Neural progenitor cell (in vitro differentiated cells): Measurements from ENCODE around the gene ATP6V1B1. TPM values are rescaled to one million over a fixed set of nuclear protein-coding genes. Genes with fewer than 3 reads are reported as not detected.
A peak's percentile ranks its signal among the peaks of the same experiment; 100 is the strongest.

Source experiments
- DNase-seq: peaks from one replicate; pipeline ENCODE4 v3.0.0-alpha.2; 2016; ENCODE audit warnings: low spot score
- H2AFZ ChIP-seq: fragments of 200-600 bp; sonication (generic); replicated peaks from 2 replicates; pipeline ENCODE4 v1.6.1; 2016; ENCODE audit warnings: antibody characterized with exemption
- H3F3A ChIP-seq: fragments of 200-600 bp; sonication (generic); 2 replicates; pipeline ENCODE4 v1.6.1; 2016; ENCODE audit warnings: antibody characterized with exemption, low read depth
- H3K27ac ChIP-seq: fragments of 200-600 bp; sonication (generic); 2 replicates; pipeline ENCODE4 v1.5.1; 2016; ENCODE audit warnings: mild to moderate bottlenecking
- H3K27me3 ChIP-seq: fragments of 200-600 bp; sonication (generic); 2 replicates; pipeline ENCODE4 v1.6.1; 2016; ENCODE audit warnings: mild to moderate bottlenecking, moderate library complexity
- H3K36me3 ChIP-seq: fragments of 200-600 bp; sonication (generic); 2 replicates; pipeline ENCODE4 v1.5.1; 2016
- H3K4me1 ChIP-seq: fragments of 200-600 bp; sonication (generic); 2 replicates; pipeline ENCODE4 v1.6.1; 2016; ENCODE audit warnings: mixed run types
- H3K4me2 ChIP-seq: fragments of 200-600 bp; sonication (generic); 2 replicates; pipeline ENCODE4 v1.6.1; 2016
- H3K4me3 ChIP-seq: fragments of 200-600 bp; sonication (generic); 2 replicates; pipeline ENCODE4 v1.5.1; 2016
- H3K79me2 ChIP-seq: fragments of 200-600 bp; sonication (generic); 2 replicates; pipeline ENCODE4 v1.6.1; 2016; ENCODE audit warnings: low read depth
- H3K9ac ChIP-seq: fragments of 200-600 bp; sonication (generic); 2 replicates; pipeline ENCODE4 v1.6.1; 2016
- H3K9me3 ChIP-seq: fragments of 200-600 bp; sonication (generic); 2 replicates; pipeline ENCODE4 v1.5.1; 2016; ENCODE audit warnings: low read depth
- H4K20me1 ChIP-seq: fragments of 200-600 bp; sonication (generic); 2 replicates; pipeline ENCODE4 v1.6.1; 2016; ENCODE audit warnings: low read depth
- H3K27ac Mint-ChIP-seq: 3 replicates; pipeline ENCODE4 v1.8.0; 2021; ENCODE audit warnings: mixed read lengths
- H3K27me3 Mint-ChIP-seq: 2 replicates; pipeline ENCODE4 v1.8.0; 2022; ENCODE audit warnings: low read depth, mild to moderate bottlenecking, inconsistent platforms, moderate library complexity, mixed read lengths; ENCODE audit not compliant: insufficient read depth
- H3K36me3 Mint-ChIP-seq: 3 replicates; pipeline ENCODE4 v1.8.0; 2021; ENCODE audit warnings: mixed read lengths
- H3K4me1 Mint-ChIP-seq: 3 replicates; pipeline ENCODE4 v1.8.0; 2021; ENCODE audit warnings: mixed read lengths
- H3K4me3 Mint-ChIP-seq: 3 replicates; pipeline ENCODE4 v1.8.0; 2021; ENCODE audit warnings: mild to moderate bottlenecking, moderate library complexity, mixed read lengths
- H3K9me3 Mint-ChIP-seq: 3 replicates; pipeline ENCODE4 v1.8.0; 2020; ENCODE audit warnings: mixed read lengths
- EZH2 ChIP-seq: fragments of 200-600 bp; sonication (generic); IDR thresholded peaks from 2 replicates; pipeline ENCODE4 v1.6.1; 2017; ENCODE audit warnings: antibody characterized with exemption, mild to moderate bottlenecking, moderate library complexity
- EZH2phosphoT487 ChIP-seq: fragments of 200-600 bp; sonication (generic); IDR thresholded peaks from 2 replicates; pipeline ENCODE4 v1.6.1; 2017; ENCODE audit warnings: antibody characterized with exemption
- total RNA-seq: library from RNA; depleted of rRNA; stranded (reverse); fragments of >200 nt; gene quantifications from 2 replicates; pipeline ENCODE4 v1.2.3, GENCODE V29; 2015; ENCODE audit warnings: low replicate concordance
- TF ChIP-seq, protein P1 (sequence below): fragments of 200-600 bp; sonication (generic); IDR thresholded peaks from 2 replicates; pipeline ENCODE4 v1.5.1; 2017; ENCODE audit warnings: antibody characterized with exemption, mild to moderate bottlenecking

Gene ATP6V1B1
- total RNA-seq, 1 donor from 2014 or later, result 1.1 TPM

DNA sequence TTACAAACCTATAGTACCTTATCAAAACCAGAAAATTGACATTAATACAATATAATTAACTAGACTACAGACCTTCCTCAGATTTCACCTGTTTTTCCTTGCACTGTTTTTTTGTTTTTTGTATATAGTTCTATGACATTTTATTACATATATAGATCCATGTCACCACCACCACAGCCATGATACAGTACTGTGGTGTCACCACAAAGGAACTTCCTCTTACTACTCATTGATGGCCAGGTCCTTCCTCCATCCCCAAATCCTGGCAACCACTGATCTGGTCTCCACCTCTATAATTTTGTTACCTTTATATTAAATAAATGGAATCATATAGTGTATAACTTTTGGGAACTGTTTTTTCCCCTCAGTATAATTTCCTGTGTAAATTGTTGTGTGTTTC, 19.4 kb upstream of the ATP6V1B1 start:
- Histone ChIP-seq H3K9ac (no peak overlapping the region), H3K27me3 (peaks cover 82% of the 10 kb centered on the region), H3F3A (no peaks in the 10 kb centered on the region), H4K20me1 (no peaks in the 10 kb centered on the region), H3K36me3 (no peaks in the 10 kb centered on the region), H3K27ac (no peak overlapping the region), H3K9me3 (no peaks in the 10 kb centered on the region), H3K79me2 (no peaks in the 10 kb centered on the region), H3K4me3 (no peak overlapping the region), H3K4me2 (no peak overlapping the region), H3K4me1 (no peaks in the 10 kb centered on the region), H2AFZ (no peak overlapping the region)
- peaks cover 18% of the 10 kb centered on the region for H3K27me3 Mint-ChIP-seq
- peaks cover 2% of the 10 kb centered on the region for H3K4me1 Mint-ChIP-seq
- DNase-seq, result no peak
- peaks cover 4% of the 10 kb centered on the region for H3K9me3 Mint-ChIP-seq
- H3K27ac Mint-ChIP-seq, result no peak overlapping the region
- TF ChIP-seq EZH2phosphoT487 (no peak), EZH2 (no peak)
- TF ChIP-seq, protein P1, sequence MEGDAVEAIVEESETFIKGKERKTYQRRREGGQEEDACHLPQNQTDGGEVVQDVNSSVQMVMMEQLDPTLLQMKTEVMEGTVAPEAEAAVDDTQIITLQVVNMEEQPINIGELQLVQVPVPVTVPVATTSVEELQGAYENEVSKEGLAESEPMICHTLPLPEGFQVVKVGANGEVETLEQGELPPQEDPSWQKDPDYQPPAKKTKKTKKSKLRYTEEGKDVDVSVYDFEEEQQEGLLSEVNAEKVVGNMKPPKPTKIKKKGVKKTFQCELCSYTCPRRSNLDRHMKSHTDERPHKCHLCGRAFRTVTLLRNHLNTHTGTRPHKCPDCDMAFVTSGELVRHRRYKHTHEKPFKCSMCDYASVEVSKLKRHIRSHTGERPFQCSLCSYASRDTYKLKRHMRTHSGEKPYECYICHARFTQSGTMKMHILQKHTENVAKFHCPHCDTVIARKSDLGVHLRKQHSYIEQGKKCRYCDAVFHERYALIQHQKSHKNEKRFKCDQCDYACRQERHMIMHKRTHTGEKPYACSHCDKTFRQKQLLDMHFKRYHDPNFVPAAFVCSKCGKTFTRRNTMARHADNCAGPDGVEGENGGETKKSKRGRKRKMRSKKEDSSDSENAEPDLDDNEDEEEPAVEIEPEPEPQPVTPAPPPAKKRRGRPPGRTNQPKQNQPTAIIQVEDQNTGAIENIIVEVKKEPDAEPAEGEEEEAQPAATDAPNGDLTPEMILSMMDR, result no peak
- no peaks in the 10 kb centered on the region for H3K36me3 Mint-ChIP-seq
- no peak overlapping the region for H3K4me3 Mint-ChIP-seq

DNA sequence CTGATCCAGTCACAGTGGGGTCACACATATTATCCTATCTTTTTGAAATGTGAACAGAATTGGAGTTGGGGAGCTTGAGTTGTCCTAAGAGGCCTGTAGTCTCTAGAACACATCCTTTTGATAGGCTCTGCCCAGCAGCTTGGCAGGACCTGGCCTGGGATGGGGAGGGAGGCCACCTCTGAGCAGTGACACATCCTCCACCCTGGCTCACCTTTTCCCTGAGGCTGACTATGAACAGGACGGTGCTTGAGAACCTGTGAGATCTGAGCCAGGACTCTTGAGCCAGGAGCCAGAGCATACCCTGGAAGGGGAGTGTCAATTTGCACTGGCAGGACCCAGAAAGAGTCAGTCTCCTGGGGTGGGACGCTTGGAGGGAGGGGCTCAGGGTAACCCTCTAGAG, 17.7 kb upstream of the ATP6V1B1 start:
- no peak overlapping the region for H3K4me2 ChIP-seq
- H3K9me3 ChIP-seq, result no peaks in the 10 kb centered on the region
- H3K79me2 ChIP-seq, result no peaks in the 10 kb centered on the region
- no peak overlapping the region for H3K4me3 Mint-ChIP-seq
- H2AFZ ChIP-seq, result no peak overlapping the region
- no peaks in the 10 kb centered on the region for H3F3A ChIP-seq
- no peak overlapping the region for H3K27ac Mint-ChIP-seq
- H3K36me3 ChIP-seq, result no peaks in the 10 kb centered on the region
- H3K27me3 ChIP-seq, result peaks cover 65% of the 10 kb centered on the region
- no peak overlapping the region for H3K27ac ChIP-seq
- no peaks in the 10 kb centered on the region for H3K36me3 Mint-ChIP-seq
- peaks cover 4% of the 10 kb centered on the region for H3K9me3 Mint-ChIP-seq
- no peak for DNase-seq
- peaks cover 13% of the 10 kb centered on the region for H3K27me3 Mint-ChIP-seq
- no peaks in the 10 kb centered on the region for H4K20me1 ChIP-seq
- peaks cover 10% of the 10 kb centered on the region for H3K4me1 ChIP-seq
- TF ChIP-seq EZH2phosphoT487, result no peak
- no peak for TF ChIP-seq EZH2
- TF ChIP-seq, protein P1, result no peak
- no peak overlapping the region for H3K9ac ChIP-seq
- H3K4me3 ChIP-seq, result no peak overlapping the region
- H3K4me1 Mint-ChIP-seq, result peaks cover 17% of the 10 kb centered on the region

DNA sequence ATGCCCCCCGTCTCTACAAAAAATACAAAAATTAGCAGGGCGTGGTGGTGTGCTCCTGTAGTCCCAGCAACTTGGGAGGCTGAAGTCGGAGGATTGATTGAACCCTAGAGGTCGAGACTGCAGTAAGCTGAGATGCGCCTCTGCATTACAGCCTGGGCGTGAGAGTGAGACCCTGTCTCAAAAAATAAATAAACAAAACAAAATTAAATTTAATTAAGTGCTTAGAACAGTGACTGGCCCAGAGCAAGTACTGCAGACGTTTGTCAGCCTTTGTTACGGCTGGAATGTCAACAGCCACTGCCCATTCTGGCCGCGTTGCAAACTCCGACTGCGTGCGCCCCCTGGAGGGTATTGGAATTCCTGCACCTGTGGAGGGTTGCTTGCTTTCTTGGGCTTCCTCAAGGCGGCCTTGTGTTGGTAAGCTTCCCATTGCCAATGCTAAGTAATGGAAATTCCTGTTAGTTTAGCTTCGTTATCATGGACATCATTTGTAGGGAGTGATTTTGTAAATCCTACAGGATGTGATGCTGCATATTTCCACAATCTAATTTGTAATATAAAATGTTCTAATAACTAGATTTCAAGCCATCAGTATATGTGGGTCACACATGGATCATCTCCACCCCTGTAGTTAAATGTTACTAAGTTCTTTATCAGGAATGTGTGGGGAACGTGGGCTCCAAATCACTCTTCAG, 15.9 kb upstream of the ATP6V1B1 start:
- no peaks in the 10 kb centered on the region for H3K79me2 ChIP-seq
- Mint-ChIP-seq H3K27me3 (peaks cover 13% of the 10 kb centered on the region), H3K27ac (no peak overlapping the region), H3K9me3 (peaks cover 4% of the 10 kb centered on the region), H3K4me3 (no peak overlapping the region), H3K4me1 (peaks cover 19% of the 10 kb centered on the region), H3K36me3 (no peaks in the 10 kb centered on the region)
- no peak overlapping the region for H3K4me2 ChIP-seq
- H3K36me3 ChIP-seq, result no peaks in the 10 kb centered on the region
- H3K4me1 ChIP-seq, result peaks cover 10% of the 10 kb centered on the region
- H3K4me3 ChIP-seq, result no peak overlapping the region
- no peaks in the 10 kb centered on the region for H4K20me1 ChIP-seq
- no peak overlapping the region for H3K9ac ChIP-seq
- no peaks in the 10 kb centered on the region for H3K9me3 ChIP-seq
- H3K27ac ChIP-seq, result no peak overlapping the region
- no peak overlapping the region for H2AFZ ChIP-seq
- peak; percentile 91 for DNase-seq
- H3F3A ChIP-seq, result no peaks in the 10 kb centered on the region
- H3K27me3 ChIP-seq, result peaks cover 48% of the 10 kb centered on the region
- TF ChIP-seq EZH2 (peak; percentile 48), EZH2phosphoT487 (no peak)
- TF ChIP-seq, protein P1, result peak; percentile 97
